T-helper 1 cell treated with Interleukin-12 subunit alpha and Interleukin-12 subunit beta and Interleukin-4 antibody, amounts not matched to agents 30 ng/mL and 1 ng/mL, for 36 hours (primary cell): ENCODE measurements around the gene PRR14L. TPM values are rescaled to one million over a fixed set of nuclear protein-coding genes. Genes with fewer than 3 reads are reported as not detected.
"Not testable (repeated sequence)": the region's sequence is repeated elsewhere in the genome, so short reads cannot be mapped to it uniquely, and the experiment has no call there.

ENCODE experiments used
- intact Hi-C: fragments of 100-400 bp; cut with micrococcal nuclease; formaldehyde crosslinking; loops from one replicate; pipeline ENCODE4 v1.15.1; 2024
- total RNA-seq: library from RNA; stranded (reverse); gene quantifications from 2 replicates; pipeline ENCODE4 v1.2.3, GENCODE V29; 2022

PRR14L gene
- total RNA-seq = 68.4 and 71.8 TPM in 2 replicates

DNA sequence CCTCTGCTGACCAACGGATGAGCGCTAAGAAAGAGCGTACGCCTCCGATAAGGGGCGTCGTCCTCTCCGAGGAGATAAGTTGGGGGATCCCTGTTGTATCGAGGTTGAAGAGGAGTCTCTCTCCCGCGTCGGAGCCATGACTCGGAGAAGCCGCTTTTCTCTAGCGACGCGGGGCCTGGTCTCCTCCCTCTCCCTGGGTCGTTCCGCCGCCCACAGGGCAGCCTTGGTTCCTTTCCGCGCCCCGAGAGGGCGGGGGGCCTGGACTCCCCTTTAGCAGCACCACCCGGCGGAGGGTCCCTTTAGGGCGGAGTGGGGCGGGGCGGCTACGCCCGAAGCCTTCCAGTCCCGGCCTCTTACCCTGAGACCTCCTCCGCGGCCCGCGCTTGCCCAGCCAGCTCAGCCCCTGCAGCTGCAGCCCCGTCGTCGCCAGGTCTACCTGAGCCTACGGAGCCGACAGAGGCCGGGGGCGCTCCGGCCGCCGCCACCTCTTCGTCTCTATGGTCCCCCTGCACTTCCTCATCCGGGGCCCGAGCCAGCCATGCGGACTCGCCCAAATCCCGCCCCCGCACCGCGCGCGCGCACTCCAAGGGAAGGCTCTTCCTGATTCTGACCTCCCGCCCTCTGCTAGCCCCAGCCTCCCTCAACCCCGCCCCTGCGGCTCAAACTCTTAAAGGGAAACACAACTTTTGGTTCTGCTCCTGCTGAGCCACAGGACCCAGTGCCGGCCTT is at the start of gene PRR14L:
Gene PRR14L (minus strand): TSS at position 497 of the 729 bp plus-strand sequence. CDS start 11,272 bp downstream, outside the sequence.
- intact Hi-C loops = loop anchor here (1.0 to 5.0 kb wide), 10 partner anchors 73 to 725 kb away; partner anchors contain the start of genes EIF4ENIF1, FBXO7, PATZ1 and PIK3IP1

GRCh38 chr22:31799358-31799757 is 49.4 kb upstream of the PRR14L start:
- intact Hi-C loops = not testable (repeated sequence)

DNA sequence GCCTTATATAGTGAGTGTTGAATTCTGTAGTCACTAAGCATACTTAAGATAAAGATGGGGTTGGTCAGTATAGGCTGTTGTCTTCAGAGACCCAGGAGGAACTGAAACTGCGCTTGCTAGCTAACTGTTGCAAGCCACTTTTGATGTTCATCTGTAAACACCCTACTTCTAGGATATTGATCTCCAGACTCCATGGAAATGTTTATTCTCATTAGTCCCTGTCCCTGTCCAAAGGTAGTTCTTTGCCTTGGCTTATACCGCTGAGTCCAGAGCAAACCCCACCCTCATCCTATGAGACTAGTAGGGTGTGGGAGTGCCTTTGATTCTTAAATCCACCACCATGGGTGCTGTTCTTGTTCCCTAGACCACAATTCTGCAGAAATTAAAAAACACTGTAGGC is 40.3 kb upstream of the PRR14L start:
- intact Hi-C loops = no loop called here

GRCh38 chr22:31789803-31790202 is 39.9 kb upstream of the PRR14L start:
- intact Hi-C loops = no loop called here

DNA sequence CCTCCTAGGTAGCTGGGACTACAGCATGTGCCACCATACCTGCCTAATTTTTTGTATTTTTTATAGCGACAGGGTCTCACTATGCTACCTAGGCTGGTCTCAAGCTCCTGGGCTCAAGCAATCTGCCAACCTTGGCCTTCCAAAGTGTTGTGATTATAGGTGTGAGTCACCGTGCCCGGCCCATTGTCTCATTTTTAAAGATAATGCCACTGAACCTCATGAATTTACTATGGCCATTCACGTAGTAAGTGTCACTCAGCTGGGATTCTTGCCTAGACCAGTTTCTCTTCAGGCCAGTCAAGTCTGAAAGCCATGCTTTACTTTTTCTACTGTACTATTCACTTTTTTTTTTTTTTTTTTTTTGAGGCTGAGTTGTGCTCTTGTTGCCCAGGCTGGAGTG is 26.3 kb upstream of the PRR14L start:
- intact Hi-C loops = no loop called here

GRCh38 chr22:31773416-31773815 is 23.5 kb upstream of the PRR14L start:
- intact Hi-C loops = no loop called here

DNA sequence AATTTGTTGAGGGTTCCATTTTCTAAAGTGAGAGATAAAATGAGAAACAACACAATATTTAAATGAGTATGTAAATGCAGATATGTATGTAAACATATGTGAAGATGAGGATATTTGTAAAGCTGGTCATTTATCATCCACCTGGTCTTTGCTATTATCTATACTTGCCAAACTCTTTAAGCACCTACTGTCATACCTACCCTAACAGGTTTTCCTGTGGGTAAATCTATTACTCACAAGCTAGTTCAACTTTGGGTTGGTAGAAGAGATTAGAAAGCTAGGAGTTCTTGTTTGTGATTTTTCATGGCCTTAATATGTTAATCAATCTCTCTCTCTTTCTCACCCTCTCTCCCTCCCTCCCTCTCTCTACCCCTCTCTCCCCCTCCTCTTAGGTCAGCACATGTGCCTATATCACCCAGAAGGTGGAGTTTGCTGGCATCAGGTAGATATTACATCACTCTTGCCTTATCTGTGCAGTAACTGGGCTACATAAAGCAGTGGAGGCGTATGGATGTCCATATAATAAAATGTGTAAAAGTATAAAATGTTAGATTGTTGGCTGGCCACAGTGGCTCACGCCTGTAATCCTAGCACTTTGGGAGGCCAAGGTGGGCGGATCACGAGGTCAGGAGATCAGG is 18.6 kb upstream of the PRR14L start:
- intact Hi-C loops = no loop called here

DNA sequence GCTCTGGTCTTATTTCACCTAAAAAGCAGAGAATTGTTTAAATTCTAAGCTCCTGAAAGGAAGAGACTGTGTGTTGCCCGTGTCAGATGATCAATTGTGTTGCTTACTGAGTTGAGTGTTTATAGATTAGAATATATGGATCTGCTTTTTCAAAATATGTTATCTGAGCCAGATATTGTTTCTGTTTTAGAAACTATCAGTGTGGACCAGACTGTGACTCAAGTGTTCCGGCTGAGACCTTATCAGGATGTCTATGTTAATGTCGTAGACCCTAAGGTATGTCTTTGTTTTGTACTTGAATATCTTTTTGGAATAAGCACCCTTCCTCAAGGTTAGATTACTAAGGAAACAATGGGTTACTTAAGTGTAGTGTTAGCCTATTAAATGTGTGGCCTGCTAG is 14.9 kb upstream of the PRR14L start:
- intact Hi-C loops = no loop called here

- intact Hi-C loops = not testable (repeated sequence)
These were observed 8.9 kb upstream of the PRR14L start for GRCh38 chr22:31758860-31759259.

- intact Hi-C loops = no loop called here
These were observed 7.3 kb upstream of the PRR14L start for GRCh38 chr22:31757265-31757664.

DNA sequence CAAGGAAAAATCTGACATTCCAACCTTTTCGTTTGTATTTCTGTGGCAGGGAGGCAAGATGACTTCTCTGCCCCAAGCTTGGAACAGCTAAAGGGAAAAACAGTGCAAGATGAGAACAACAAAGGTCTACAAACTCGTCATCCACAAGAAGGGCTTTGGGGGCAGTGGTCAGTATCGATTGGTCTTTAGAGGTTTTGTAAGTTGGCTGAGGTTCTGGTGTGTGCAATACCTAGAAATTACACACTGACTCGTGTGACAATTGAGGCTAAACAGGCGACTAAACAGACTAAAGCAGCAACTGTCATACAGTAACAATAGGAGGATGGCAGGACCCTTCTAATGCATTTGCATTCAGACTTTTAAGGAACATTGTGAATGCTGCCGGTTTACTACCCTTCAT is 4.9 kb upstream of the PRR14L start:
- intact Hi-C loops = loop anchor here (1.0 to 5.0 kb wide), 5 partner anchors 356 to 657 kb away; partner anchors contain the start of genes DRG1, PATZ1, PIK3IP1 and RTCB

- intact Hi-C loops = loop anchor here (1.0 to 5.0 kb wide), 6 partner anchors 62 to 658 kb away; partner anchors contain the start of genes DRG1, PATZ1, PIK3IP1 and RTCB
These were observed 3.9 kb upstream of the PRR14L start, which contains the start of gene DEPDC5 for GRCh38 chr22:31753634-31754501. TSS of gene DEPDC5 (plus strand) at chr22:31754019. CDS start at chr22:31754922, 903 bp downstream.

DNA sequence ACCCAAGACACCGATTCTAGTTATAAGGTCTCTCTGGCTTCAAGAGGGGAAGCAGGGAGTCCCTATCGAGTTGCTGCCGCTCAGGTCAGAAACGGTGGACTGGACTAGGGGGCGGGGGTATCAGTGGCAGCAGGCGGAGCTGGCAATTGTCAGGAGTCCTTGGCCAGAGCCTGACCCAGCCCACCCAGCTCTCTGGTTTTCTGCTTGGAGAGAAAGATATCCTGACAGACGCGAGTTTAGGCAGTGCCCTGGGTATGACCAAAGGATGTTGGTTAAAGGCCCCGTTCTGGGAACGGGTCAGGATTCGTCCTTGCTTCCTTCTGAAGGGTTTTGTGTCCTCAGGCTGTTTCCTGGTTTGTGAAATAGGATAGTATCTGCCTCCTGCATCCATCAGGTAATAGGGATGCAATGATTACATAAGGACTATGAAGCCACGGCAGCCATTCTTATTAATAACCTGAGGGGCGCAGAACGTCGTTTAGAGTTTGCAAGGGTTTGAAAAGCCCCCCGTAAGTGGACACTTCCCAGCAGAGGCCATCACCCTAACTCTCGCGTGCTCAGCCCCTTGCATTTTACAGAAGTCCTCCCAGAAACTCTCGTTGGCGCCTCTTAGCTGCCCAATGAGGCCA is 3.2 kb upstream of the PRR14L start:
- intact Hi-C loops = loop anchor here (1.0 to 5.0 kb wide), 5 partner anchors 61 to 659 kb away; partner anchors contain the start of genes PATZ1, PIK3IP1 and RTCB

- intact Hi-C loops = loop anchor here (5.0 kb wide), 4 partner anchors 385 to 660 kb away; partner anchors contain the start of genes PATZ1, PIK3IP1 and RTCB
These were observed 2.3 kb upstream of the PRR14L start for GRCh38 chr22:31752096-31752847.

DNA sequence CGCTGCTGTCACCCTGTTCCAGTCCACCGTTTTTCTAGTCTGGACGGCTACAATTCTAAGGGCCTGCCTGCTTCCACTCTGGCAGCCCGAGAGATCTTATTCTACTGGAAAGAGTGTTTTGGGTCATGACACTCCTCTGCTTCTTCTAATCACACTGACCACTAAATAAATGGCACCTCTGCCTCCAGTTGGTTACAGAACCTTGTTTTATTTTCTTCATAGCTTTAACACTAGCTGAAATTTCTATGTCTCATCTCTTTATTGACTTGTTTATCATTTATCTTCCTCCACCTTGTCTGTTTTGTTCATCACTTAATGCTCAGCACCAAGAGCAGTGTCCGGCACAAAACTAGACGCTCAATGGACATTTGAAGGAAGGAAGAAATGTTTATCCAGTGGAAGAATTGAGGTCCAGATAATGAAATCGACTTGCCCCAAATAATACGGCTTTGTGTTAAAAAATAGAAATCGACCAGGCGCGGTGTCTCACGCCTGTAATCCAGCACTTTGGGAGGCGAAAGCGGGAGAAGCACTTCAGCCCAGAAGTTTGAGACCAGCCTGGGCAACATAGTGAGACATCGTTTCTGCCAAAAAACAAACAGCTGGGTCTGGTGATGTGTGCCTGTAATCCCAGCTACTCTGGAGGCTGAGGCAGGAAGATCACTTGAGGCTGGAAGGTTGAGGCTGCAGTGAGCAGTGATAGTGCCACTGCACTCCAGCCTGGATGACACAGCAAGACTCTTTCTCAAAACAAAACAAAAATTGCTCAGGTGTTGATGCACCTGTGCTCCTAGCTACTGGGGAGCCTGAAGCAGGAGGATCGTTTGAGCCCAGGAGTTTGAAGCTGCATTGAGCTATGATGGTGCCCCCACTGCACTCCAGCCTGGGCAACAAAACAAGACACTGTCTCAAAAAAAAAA is 693 bp upstream of the PRR14L start:
- intact Hi-C loops = loop anchor here (1.0 to 5.0 kb wide), 9 partner anchors 74 to 724 kb away; partner anchors contain the start of genes EIF4ENIF1, FBXO7, PATZ1 and PIK3IP1

GRCh38 chr22:31748490-31748889 is 1.4 kb downstream of the PRR14L start:
- intact Hi-C loops = loop anchor here (2.0 kb wide), 1 partner anchor 252 kb away; the partner anchor contains the start of gene SFI1

- intact Hi-C loops = no loop called here
These were observed 2.5 kb downstream of the PRR14L start for GRCh38 chr22:31747441-31747840.

DNA sequence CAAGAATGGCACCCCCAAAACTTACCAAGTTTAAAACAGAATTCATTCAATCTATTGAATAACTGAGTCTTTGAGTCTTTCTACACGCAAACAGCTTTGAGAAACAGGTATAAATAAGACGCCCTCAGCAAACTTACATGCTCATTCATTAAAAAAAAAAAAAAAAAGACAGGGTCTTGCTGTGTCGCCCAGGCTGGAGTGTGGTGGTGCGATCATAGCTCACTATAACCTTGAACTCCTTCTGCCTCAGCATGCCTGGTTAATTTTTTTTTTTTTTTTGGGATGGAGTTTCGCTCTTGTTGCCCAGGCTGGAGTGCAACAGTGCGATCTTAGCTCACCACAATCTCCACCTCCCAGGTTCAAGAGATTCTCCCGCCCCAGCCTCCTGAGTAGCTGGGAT is 6.1 kb downstream of the PRR14L start:
- intact Hi-C loops = no loop called here

DNA sequence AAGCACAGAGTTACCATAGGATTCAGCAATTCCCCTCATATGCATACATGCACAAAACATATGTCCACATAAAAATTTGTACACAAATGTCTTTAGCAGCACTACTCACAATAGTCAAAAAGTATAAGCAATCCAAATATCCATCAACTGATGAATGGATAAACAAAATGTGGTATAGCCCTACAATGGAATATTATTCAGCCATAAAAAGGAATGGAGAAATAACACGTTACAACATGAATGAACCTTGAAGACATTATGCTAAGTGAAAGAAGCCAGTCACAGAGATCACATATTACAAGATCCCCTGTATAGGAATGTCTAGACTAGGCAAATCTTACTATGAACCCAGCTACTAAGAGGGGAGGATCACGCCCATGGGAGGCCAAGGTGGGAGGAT is 7.2 kb downstream of the PRR14L start:
- intact Hi-C loops = no loop called here
